Gastroesophageal sphincter (tissue), 3 donors: ENCODE results near the gene MFSD11.

Source experiments
- CTCF ChIP-seq, 4 experiments: fragments of 200-600 bp in 2 of 4; fragments of 450-650 bp in 2 of 4; sonication (generic) in 1 of 4; IDR thresholded peaks; one replicate each; pipeline ENCODE4 v1.5.1; 2017 to 2019; ENCODE audit warnings: antibody characterized with exemption in 4 of 4, mild to moderate bottlenecking in 2 of 4, moderate library complexity in 2 of 4
- EP300 ChIP-seq: sonication (generic); formaldehyde crosslinking; IDR thresholded peaks from one replicate; pipeline ENCODE4 v1.6.1; 2017; ENCODE audit warnings: antibody characterized with exemption, mild to moderate bottlenecking
- POLR2A ChIP-seq, 2 donors: fragments of 450-650 bp; IDR thresholded peaks; one replicate each; pipeline ENCODE4 v1.6.1; 2017; ENCODE audit warnings: antibody characterized with exemption in 2 of 2, mild to moderate bottlenecking in 2 of 2, moderate library complexity in 1 of 2

GRCh38 chr17:76716146-76716838, 21.6 kb upstream of the MFSD11 start:
- TF ChIP-seq CTCF (IDR thresholded peaks at IDR 0.05): no peak
- TF ChIP-seq POLR2A (IDR thresholded peaks at IDR 0.05): no peak
- no peak for TF ChIP-seq EP300
